Muscle of back (tissue), 11 donors: ENCODE results near the gene VPS37B. TPM values are rescaled to one million over a fixed set of nuclear protein-coding genes. Genes with fewer than 3 reads are reported as not detected.

ENCODE experiments used
- DNase-seq, 3 donors: peaks; one replicate each; pipeline versions ENCODE4 v3.0.0 to v3.0.0-alpha.2; 2013
- polyA plus RNA-seq, 10 donors: library from polyadenylated mRNA; unstranded; fragments of 120-200 nt; gene quantifications; one replicate each; pipeline ENCODE4 v1.2.1, GENCODE V29; 2013; ENCODE audit not compliant: insufficient read length in 10 of 10

The VPS37B gene
- polyA plus RNA-seq, 10 donors = 17.8 to 26.6 (median 20.7) TPM

- DNase-seq = no peak
These were observed 40.7 kb downstream of the VPS37B start for GRCh38 chr12:122855071-122855829.

GRCh38 chr12:122854554-122854953 lies 41.4 kb downstream of the VPS37B start:
- DNase-seq = no peak

- DNase-seq = no peak
These were observed 42.2 kb downstream of the VPS37B start for GRCh38 chr12:122853582-122854245.

DNA sequence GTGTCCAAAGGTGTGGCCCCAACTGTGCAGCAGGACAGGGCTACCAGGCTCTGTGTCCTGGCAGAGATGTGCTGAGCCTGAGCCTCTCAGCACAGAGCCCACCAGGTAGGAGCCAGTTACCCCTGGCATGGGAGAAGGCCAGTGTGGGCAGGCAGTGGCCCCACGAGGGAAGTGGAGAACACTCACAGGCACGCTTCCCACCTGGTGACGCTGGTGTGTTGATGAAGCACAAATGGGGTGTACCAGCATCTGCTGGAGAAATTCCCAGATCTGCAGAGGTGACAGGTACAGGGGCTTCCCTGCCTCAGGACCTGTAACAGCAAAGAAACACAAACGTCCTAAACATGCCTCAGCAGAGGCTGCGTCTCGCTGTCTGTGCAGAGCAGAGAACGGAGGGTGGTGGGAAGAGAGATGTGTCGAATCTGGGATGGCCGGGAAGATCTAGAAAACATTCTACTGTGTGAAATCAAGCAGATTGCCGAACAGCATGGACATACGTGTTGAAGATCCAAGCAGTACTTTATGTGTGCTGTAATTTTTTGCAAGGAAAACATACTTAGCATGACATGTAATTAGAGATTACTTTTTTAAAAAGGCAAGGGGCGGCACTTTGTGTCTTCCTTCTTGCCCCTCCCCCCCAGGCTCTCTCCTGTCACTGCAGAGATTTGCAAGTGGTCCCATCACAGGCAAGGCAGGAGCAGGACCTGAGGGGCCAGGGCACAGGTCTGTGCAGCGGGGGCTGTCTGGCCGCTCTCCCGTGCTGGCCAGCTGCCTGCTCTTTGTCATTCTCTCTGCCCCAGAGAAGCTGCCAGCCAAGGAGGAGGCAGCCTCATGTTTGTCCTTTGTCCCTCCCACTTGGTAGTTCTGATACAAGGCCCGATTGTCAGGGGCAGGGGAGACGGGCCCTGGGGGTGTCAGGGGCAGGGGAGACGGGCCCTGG lies 43.3 kb downstream of the VPS37B start:
- no peak for DNase-seq

- DNase-seq = no peak
These were observed 44.1 kb downstream of the VPS37B start for GRCh38 chr12:122851820-122852219.

DNA sequence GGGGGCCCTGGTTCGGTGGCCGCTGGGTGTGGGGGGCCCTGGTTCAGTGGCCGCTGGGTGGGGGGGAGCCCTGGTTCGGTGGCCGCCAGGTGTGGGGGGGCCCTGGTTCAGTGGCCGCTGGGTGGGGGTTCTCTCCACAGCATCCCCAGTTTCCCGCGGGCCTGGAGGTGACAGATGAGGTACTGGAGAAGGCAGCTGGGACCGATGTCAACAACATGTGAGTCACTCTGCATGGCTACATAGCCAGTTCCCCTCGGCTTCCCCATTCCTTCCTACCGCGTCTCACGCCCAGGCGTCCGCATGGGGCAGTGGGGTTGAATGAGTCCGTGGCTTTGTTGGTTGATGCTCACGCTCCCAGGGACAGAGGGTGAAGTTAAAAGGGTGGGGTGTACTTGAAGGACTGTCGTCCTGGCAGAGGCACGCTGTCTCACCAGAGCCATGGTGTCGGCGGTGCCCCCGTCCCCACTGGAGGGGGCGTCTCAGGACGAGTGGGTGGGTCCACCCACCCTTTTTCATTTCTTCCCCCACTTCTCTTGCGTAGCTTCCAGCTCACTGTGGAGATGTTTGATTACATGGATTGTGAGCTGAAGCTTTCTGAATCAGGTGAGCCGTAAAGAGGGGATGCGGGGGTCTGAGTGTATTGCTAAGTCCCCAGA lies 45.1 kb downstream of the VPS37B start:
- DNase-seq = no peak

GRCh38 chr12:122850048-122850445 lies 45.9 kb downstream of the VPS37B start:
- no peak for DNase-seq

DNA sequence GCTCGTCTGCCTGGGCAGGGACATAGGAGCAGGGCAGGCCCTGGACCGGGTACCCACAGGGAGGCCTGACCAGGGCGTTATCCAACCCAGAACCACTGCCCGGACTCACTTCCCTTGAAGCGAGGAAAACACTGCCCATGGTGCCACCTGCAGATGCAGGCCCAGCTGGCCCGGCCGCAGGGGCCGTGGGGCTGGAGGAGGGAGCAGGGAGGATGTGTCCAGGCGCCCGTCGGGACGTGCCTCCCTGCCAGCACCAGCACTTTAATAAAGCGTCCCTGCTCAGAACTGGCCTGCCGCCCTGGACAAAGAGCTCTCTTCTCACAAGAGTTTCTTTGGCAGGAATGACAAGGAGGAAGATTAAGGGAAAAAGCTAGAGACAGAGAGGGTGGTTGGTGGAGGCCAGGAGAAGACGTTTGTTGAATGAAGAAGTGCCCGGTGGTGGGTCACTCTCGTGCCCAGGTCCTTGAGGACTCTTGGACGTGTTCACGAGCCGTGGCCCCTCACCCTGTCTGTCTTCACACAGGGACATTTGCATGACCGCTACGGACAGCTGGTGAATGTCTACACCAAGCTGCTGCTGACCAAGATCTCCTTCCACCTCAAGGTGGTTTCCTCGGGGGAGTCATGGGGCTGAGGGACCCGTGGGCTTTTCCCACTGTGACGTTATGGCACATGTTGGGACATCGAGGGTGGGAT lies 46.4 kb downstream of the VPS37B start:
- no peak for DNase-seq

DNA sequence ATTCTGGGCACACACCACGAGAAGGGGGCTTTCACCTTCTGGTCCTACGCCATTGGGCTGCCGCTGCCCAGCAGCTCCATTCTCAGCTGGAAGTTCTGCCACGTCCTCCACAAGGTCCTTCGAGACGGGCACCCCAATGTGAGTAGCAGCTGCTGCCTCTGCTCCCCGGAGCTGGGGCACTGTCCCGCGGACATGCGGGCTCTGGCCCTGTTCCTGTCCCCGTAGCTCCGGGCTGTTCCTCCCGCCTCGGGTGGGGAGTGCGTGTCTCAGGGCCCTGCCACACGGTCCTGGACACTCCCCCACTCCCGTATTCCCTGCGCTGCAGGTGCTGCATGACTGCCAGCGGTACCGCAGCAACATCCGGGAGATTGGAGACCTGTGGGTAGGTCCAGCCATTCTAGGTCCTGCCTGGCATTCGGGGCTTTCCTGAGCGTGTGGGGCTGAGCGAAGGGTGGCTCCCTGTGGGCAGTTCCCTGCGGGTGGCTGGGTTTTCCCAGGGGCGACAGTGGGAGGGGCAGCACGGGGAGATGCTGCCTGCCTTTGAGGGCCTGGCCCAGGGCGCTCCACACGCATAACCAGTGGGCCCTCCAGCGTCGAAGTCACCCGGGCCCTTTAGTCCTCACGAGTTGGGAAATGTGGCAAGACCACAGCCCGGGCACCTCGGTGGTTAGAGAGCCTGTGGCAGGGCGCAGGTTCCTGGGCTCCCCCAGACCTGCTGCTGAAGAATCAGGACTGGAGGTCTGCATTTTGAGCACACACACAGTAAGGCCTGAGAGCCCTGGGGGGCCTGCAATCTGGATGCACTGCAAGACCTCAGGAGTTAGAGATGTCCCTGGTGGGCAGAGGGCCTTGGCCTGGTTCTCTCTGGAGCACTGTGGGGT lies 47.2 kb downstream of the VPS37B start:
- DNase-seq = no peak

- DNase-seq = no peak
These were observed 48.0 kb downstream of the VPS37B start for GRCh38 chr12:122847921-122848421.

DNA sequence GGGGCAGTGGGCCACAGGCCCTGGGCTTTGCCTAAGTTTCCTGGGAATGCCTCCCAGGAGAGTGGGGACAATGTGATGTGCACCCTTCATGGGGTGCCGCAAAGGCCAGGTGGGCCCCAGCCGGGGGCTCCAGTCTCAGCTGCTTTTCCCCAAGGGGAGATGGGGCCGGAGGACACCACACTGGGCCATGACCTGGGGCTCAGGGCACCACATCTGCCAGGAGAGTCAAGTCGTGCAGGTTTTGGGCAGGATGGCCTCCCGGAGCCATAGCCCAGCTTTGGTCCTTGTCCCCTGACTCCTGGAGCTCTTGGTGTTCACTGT lies 48.4 kb downstream of the VPS37B start:
- no peak for DNase-seq

- DNase-seq = no peak
These were observed 49.1 kb downstream of the VPS37B start for GRCh38 chr12:122846622-122847515.

- DNase-seq = no peak
These were observed 49.9 kb downstream of the VPS37B start for GRCh38 chr12:122845865-122846621.

DNA sequence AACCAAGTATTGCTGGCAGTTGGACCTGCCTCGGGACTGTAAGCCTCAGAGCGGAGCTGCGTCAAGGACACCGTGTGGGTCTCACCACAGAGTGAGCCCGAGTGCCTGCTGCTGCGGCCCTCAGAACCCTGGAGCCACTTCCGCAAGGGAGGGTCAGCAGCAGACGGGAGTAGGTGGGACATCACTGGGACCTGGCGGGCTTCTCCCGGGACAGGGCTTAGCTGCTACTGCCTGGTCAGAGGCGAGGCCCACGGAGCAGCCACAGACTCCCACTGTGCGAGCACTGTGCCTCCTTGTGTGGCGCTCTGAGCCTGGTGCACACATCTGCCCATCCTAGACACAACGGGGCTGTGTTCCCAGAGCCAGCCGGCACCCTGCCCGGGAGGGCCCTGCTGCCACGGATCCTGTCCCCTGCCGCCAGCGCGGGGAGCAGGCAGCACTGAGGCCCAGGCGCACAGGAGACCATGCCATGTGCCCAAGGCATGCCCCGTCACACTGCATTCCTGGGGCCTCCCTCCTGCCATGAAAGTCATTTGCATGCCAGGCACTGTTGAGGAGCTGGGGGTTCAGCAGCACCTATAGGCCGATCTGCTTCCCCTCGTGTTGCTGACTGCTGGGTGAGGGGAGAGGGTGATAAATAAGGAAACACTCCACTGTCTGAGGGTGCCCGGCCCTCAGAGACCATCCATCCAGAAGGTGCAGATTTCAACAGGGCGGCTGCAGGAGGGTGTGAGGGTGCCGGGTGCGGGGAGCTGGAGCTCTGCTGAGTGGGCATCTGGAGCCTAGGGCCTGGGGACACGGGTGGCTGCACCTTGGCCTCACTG lies 50.7 kb downstream of the VPS37B start:
- no peak for DNase-seq

- no peak for DNase-seq
These were observed 51.5 kb downstream of the VPS37B start for GRCh38 chr12:122844366-122844971.

DNA sequence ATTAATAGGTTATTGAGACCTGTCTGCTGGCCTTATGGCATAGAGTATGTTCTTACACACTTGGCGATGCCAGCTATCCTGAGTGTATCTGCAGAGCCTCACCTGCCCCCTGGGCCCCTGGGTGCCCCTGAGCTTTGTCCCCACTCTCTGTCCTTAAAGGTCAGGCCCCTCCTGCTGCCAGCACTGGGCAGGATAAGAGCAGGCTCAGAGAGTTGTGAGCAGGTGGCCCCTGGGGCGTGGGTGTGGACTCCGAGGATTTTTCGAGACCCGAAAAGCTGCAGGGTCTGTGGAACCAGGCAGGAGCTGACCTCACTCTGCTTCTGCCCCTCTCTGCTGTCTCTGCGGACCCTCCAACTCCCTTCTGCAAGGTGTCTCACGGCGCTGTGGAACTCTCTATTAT lies 52.5 kb downstream of the VPS37B start:
- no peak for DNase-seq
